Uterus (tissue), 4 donors: ENCODE measurements around the gene STIM1. TPM values are rescaled to one million over a fixed set of nuclear protein-coding genes. Genes with fewer than 3 reads are reported as not detected.

ENCODE experiments used
- DNase-seq, 2 donors: peaks; one replicate each; pipeline ENCODE4 v3.0.0-alpha.2; 2019 to 2020
- H3K27ac ChIP-seq, 2 donors: fragments of 200-600 bp; sonication (generic); 1 replicate in 1 of 2; 2 replicates in 1 of 2; pipeline ENCODE4 v1.5.1; 2016 to 2018
- H3K27me3 ChIP-seq, 2 donors: fragments of 200-600 bp; sonication (generic); one replicate each; pipeline ENCODE4 v1.5.1; 2018 to 2019; ENCODE audit warnings: control low read depth in 1 of 2
- H3K36me3 ChIP-seq, 2 donors: fragments of 200-600 bp; sonication (generic); one replicate each; pipeline ENCODE4 v1.5.1; 2019; ENCODE audit warnings: control low read depth in 1 of 2
- H3K4me1 ChIP-seq, 2 donors: fragments of 200-600 bp; sonication (generic); one replicate each; pipeline ENCODE4 v1.5.1; 2018 to 2019; ENCODE audit warnings: control low read depth in 1 of 2
- H3K4me3 ChIP-seq, 2 donors: fragments of 200-600 bp; sonication (generic); 1 replicate in 1 of 2; 2 replicates in 1 of 2; pipeline ENCODE4 v1.5.1; 2018 to 2019; ENCODE audit warnings: mild to moderate bottlenecking in 1 of 2
- H3K9me3 ChIP-seq, 2 donors: fragments of 200-600 bp; sonication (generic); one replicate each; pipeline ENCODE4 v1.5.1; 2019; ENCODE audit warnings: control low read depth in 1 of 2
- CTCF ChIP-seq, 4 experiments: fragments of 200-600 bp in 2 of 4; fragments of 450-650 bp in 2 of 4; sonication (generic) in 2 of 4; IDR thresholded peaks; one replicate each; pipeline ENCODE4 v1.5.1; 2016 to 2019; ENCODE audit warnings: antibody characterized with exemption in 4 of 4, mild to moderate bottlenecking in 2 of 4, moderate library complexity in 1 of 4
- POLR2A ChIP-seq, 2 donors: fragments of 450-650 bp; IDR thresholded peaks; one replicate each; pipeline ENCODE4 v1.6.1; 2016; ENCODE audit warnings: antibody characterized with exemption in 2 of 2, mild to moderate bottlenecking in 1 of 2, moderate library complexity in 1 of 2
- intact Hi-C: fragments of 100-400 bp; cut with DNase I; formaldehyde crosslinking; loops from one replicate; pipeline ENCODE4 v1.15.1; 2023; ENCODE audit warnings: low total_unique reads
- total RNA-seq, 4 donors: library from RNA; depleted of rRNA in 3 of 4; stranded (reverse); fragments of >200 nt in 3 of 4; gene quantifications; one replicate each; pipeline versions ENCODE4 v1.1.0 to v1.2.4, GENCODE V29; 2014 to 2023
- donor health status: DM: yes; HTN: yes; CAD: no.

Gene STIM1
- total RNA-seq, 4 donors from 2014 or later = 37.6 to 114 (median 56.3) TPM

GRCh38 chr11:3835751-3836150 lies 19.7 kb upstream of the STIM1 start:
- Histone ChIP-seq H3K4me1 (peaks cover 0 to 9% of the 10 kb centered on the region in 2 donors), H3K36me3 (no peaks in the 10 kb centered on the region), H3K27me3 (no peaks in the 10 kb centered on the region), H3K9me3 (no peaks in the 10 kb centered on the region), H3K4me3 (no peak overlapping the region), H3K27ac (no peak overlapping the region)
- intact Hi-C loops = no loop called here
- DNase-seq = no peak
- TF ChIP-seq POLR2A (IDR thresholded peaks at IDR 0.05) (no peak), CTCF (IDR thresholded peaks at IDR 0.05) (no peak)

- Histone ChIP-seq H3K4me1 (peaks cover 0 to 9% of the 10 kb centered on the region in 2 donors), H3K27me3 (no peaks in the 10 kb centered on the region), H3K27ac (peak overlapping the region in 1 of 2 donors; percentile 10), H3K36me3 (no peaks in the 10 kb centered on the region), H3K9me3 (no peaks in the 10 kb centered on the region), H3K4me3 (no peak overlapping the region)
- intact Hi-C loops = no loop called here
- no peak for DNase-seq
- TF ChIP-seq CTCF (IDR thresholded peaks at IDR 0.05) (no peak), POLR2A (IDR thresholded peaks at IDR 0.05) (no peak)
These were observed 18.6 kb upstream of the STIM1 start for GRCh38 chr11:3836903-3837302.

GRCh38 chr11:3837793-3838192 lies 17.7 kb upstream of the STIM1 start:
- Histone ChIP-seq H3K27ac (peak overlapping the region in 1 of 2 donors; percentile 28), H3K9me3 (no peaks in the 10 kb centered on the region), H3K36me3 (no peaks in the 10 kb centered on the region), H3K4me3 (no peak overlapping the region), H3K27me3 (no peaks in the 10 kb centered on the region), H3K4me1 (peaks cover 0 to 9% of the 10 kb centered on the region in 2 donors)
- DNase-seq = peak; percentile 27 to 36
- intact Hi-C loops = no loop called here
- no peak for TF ChIP-seq POLR2A (IDR thresholded peaks at IDR 0.05)

GRCh38 chr11:3838504-3838903 lies 17.0 kb upstream of the STIM1 start:
- Histone ChIP-seq H3K4me1 (peaks cover 0 to 9% of the 10 kb centered on the region in 2 donors), H3K4me3 (no peak overlapping the region), H3K27me3 (no peaks in the 10 kb centered on the region), H3K9me3 (no peaks in the 10 kb centered on the region), H3K36me3 (no peaks in the 10 kb centered on the region), H3K27ac (no peak overlapping the region)
- intact Hi-C loops = no loop called here
- no peak for DNase-seq
- TF ChIP-seq POLR2A (IDR thresholded peaks at IDR 0.05) (no peak), CTCF (IDR thresholded peaks at IDR 0.05) (no peak)

GRCh38 chr11:3840004-3840869 lies 15.2 kb upstream of the STIM1 start:
- Histone ChIP-seq H3K4me1 (peaks cover 0 to 9% of the 10 kb centered on the region in 2 donors), H3K9me3 (no peaks in the 10 kb centered on the region), H3K27me3 (no peaks in the 10 kb centered on the region), H3K27ac (peak overlapping the region; percentile 97 to 99), H3K36me3 (no peaks in the 10 kb centered on the region), H3K4me3 (peak overlapping the region; percentile 89 to 96)
- no peak for DNase-seq
- no peak for TF ChIP-seq POLR2A (IDR thresholded peaks at IDR 0.05)
- intact Hi-C loops = loop anchor here (2.0 kb wide), 1 partner anchor 41 kb away; no protein-coding TSS in a partner anchor

- intact Hi-C loops = loop anchor here (2.0 kb wide), 1 partner anchor 42 kb away; no protein-coding TSS in a partner anchor
- Histone ChIP-seq H3K27ac (peak within 1 kb of the TSS; percentile 97 to 99), H3K4me1 (peaks cover 0 to 9% of the 10 kb centered on the region in 2 donors), H3K9me3 (no peaks in the 10 kb centered on the region), H3K4me3 (peak within 1 kb of the TSS; percentile 89 to 96), H3K36me3 (no peaks in the 10 kb centered on the region), H3K27me3 (no peaks in the 10 kb centered on the region)
- peak; percentile 81 to 82 for DNase-seq
- peak; percentile 34 to 40 for TF ChIP-seq POLR2A (IDR thresholded peaks at IDR 0.05)
- TF ChIP-seq CTCF (IDR thresholded peaks at IDR 0.05) = no peak
These were observed 14.5 kb upstream of the STIM1 start, which contains the start of gene RHOG for GRCh38 chr11:3840870-3841425. Gene RHOG (minus strand): TSS chr11:3840959. CDS start chr11:3828138, 12,821 bp downstream.
